Ramos (cell line): Measurements from ENCODE around the gene LCN12.
"Not testable (repeated sequence)": the region's sequence is repeated elsewhere in the genome, so short reads cannot be mapped to it uniquely, and the experiment has no call there.

Experiments
- in situ Hi-C: fragments of 300-500 bp; cut with MboI; formaldehyde crosslinking; loops from one replicate; pipeline ENCODE4 v1.14.3; 2022; ENCODE audit warnings: low sequenced_read_pairs; ENCODE audit not compliant: unreplicated experiment

LCN12 gene

DNA sequence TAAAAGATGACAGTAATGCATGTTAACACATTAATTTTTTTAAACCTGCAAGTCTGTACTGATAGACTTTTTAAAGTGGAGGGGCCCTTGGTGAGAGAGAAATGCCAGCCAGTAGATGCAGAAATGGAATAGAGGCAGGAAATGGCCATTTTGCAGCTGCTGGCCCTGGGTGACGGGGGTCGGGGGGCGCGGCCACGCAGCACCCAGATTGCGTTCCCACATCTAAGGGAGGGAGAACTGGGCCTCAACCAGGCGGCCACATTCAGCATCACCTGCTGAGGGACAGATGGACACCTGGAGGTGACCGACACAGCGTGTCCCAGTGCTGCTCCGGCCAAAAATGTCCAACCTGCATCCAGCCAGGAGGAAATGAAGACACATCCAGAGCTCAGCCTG lies 50.6 kb downstream of the LCN12 start:
- in situ Hi-C loops, result no loop called here

DNA sequence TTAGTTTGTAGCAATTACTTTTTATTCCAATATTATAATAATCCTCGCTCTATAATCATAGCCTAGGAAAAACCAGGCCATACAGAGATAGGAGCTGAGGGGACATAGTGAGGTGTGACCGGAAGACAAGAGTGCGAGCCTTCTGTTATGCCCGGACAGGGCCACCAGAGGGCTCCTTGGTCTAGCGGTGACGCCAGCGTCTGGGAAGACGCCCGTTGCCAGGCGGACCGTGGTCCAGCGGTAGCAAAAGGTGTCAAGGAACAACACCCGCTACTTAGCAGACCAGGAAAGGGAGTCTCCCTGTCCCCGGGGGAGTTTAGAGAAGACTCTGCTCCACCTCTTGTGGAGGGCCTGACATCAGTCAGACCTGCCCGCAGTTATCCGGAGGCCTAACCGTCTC lies 52.2 kb downstream of the LCN12 start:
- in situ Hi-C loops, result not testable (repeated sequence)
